DOHH2 (cell line): ENCODE measurements around the gene SLC19A1.

Experiments
- H3F3A ChIP-seq: fragments of 200-600 bp; sonication (generic), shearing (Covaris generic); 2 replicates; pipeline ENCODE4 v1.6.0; 2016; ENCODE audit warnings: antibody characterized with exemption, mild to moderate bottlenecking; ENCODE audit not compliant: control insufficient read depth, insufficient read depth
- H3K27ac ChIP-seq: fragments of 200-600 bp; sonication (generic); 2 replicates; pipeline ENCODE4 v1.5.1; 2014; ENCODE audit warnings: low read depth, mild to moderate bottlenecking, low read length, moderate library complexity
- H3K27me3 ChIP-seq: fragments of 200-600 bp; sonication (generic); 2 replicates; pipeline ENCODE4 v1.6.1; 2014; ENCODE audit warnings: mild to moderate bottlenecking, low read length, mixed read lengths; ENCODE audit not compliant: control insufficient read depth
- H3K36me3 ChIP-seq: fragments of 200-600 bp; sonication (generic); 2 replicates; pipeline ENCODE4 v1.6.1; 2014; ENCODE audit warnings: mild to moderate bottlenecking, low read length, moderate library complexity, mixed read lengths; ENCODE audit not compliant: control insufficient read depth
- H3K4me1 ChIP-seq: fragments of 200-600 bp; sonication (generic); 2 replicates; pipeline ENCODE4 v1.6.1; 2014; ENCODE audit warnings: mild to moderate bottlenecking, low read length, mixed read lengths; ENCODE audit not compliant: control insufficient read depth
- H3K4me2 ChIP-seq: fragments of 200-600 bp; sonication (generic); 2 replicates; pipeline ENCODE4 v1.6.0; 2014; ENCODE audit warnings: mild to moderate bottlenecking, low read length, moderate library complexity
- H3K4me3 ChIP-seq: fragments of 200-600 bp; sonication (generic); 2 replicates; pipeline ENCODE4 v1.5.1; 2014; ENCODE audit warnings: mild to moderate bottlenecking, low read length, mixed read lengths
- H3K79me2 ChIP-seq: fragments of 200-600 bp; sonication (generic); 2 replicates; pipeline ENCODE4 v1.6.1; 2014; ENCODE audit warnings: mild to moderate bottlenecking, low read length, mixed read lengths; ENCODE audit not compliant: control insufficient read depth
- H3K9me2 ChIP-seq: fragments of 200-600 bp; sonication (generic); replicated peaks from 2 replicates; pipeline ENCODE4 v1.6.1; 2014; ENCODE audit warnings: mild to moderate bottlenecking, low read length, mixed read lengths; ENCODE audit not compliant: control insufficient read depth
- H3K9me3 ChIP-seq: fragments of 200-600 bp; sonication (generic); 2 replicates; pipeline ENCODE4 v1.6.1; 2014; ENCODE audit warnings: antibody characterized with exemption, low read length, mixed read lengths; ENCODE audit not compliant: control insufficient read depth, insufficient read depth
- H4K20me1 ChIP-seq: fragments of 200-600 bp; sonication (generic); 2 replicates; pipeline ENCODE4 v1.6.0; 2014; ENCODE audit warnings: low read depth, mild to moderate bottlenecking, antibody characterized with exemption, low read length, moderate library complexity; ENCODE audit not compliant: control insufficient read depth, insufficient read depth
- CTCF ChIP-seq: fragments of 200-600 bp; sonication (generic); IDR thresholded peaks from one replicate; pipeline ENCODE4 v1.5.1; 2014; ENCODE audit warnings: antibody characterized with exemption, mild to moderate bottlenecking, low read depth, low read length; ENCODE audit not compliant: poor library complexity, severe bottlenecking
- EZH2phosphoT487 ChIP-seq: fragments of 200-600 bp; sonication (generic); IDR thresholded peaks from 2 replicates; pipeline ENCODE4 v1.6.1; 2017; ENCODE audit warnings: borderline replicate concordance, mild to moderate bottlenecking, antibody characterized with exemption, low read length, moderate library complexity, mixed read lengths

SLC19A1 gene

GRCh38 chr21:45479691-45480675 lies 62.3 kb downstream of the SLC19A1 start:
- H3K4me2 ChIP-seq = no peak overlapping the region
- H3K9me3 ChIP-seq = peaks cover 15% of the 10 kb centered on the region; the same call in 1 of the 2 replicates
- no peak overlapping the region for H3K4me3 ChIP-seq
- no peaks in the 10 kb centered on the region for H3K27me3 ChIP-seq
- TF ChIP-seq CTCF = no peak
- no peak for TF ChIP-seq EZH2phosphoT487
- no peaks in the 10 kb centered on the region for H4K20me1 ChIP-seq
- H3K36me3 ChIP-seq = no peaks in the 10 kb centered on the region
- H3K9me2 ChIP-seq = no peaks in the 10 kb centered on the region
- H3F3A ChIP-seq = no peaks in the 10 kb centered on the region
- H3K27ac ChIP-seq = no peak overlapping the region
- H3K4me1 ChIP-seq = peaks cover 3% of the 10 kb centered on the region; the same call in 1 of the 2 replicates
- H3K79me2 ChIP-seq = no peaks in the 10 kb centered on the region

DNA sequence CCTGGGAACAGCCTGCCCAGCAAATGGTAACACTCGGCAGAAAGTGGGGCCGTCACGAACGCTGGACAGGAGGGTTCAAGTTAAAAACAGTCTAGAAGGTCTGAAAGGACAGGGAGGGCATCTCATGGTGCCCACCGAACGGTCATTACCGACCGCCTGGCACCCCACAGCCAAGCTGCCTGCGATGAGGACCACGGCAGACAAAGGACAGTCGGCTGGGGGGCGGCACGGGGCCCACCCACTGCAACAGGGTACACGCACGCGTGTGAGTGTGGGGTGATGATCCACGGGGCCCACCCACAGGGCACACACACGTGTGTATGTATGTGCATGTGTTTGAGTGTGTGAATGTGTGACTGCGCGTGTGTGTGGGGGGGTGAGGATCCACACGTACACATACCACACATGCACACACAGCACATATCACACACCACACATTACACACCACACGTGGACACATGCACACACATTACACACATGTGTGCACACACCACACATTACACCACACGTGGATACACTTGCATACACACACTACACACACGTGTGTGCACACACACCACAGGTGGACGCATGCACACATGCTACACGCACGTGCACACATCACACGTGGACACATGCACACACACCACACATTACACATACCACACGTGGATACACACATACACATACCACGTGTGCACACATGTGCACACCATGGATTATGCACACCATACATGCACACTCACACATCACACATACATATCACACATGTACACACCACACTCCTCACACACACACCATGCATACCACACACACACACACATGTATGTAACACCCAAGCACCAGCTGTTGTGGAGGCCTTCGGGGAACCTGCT lies 63.2 kb downstream of the SLC19A1 start:
- H3K9me3 ChIP-seq = peaks cover 20% of the 10 kb centered on the region
- no peaks in the 10 kb centered on the region for H3K27me3 ChIP-seq
- H3K4me2 ChIP-seq = no peak overlapping the region; the same call in 1 of the 2 replicates
- no peaks in the 10 kb centered on the region for H3K79me2 ChIP-seq
- no peaks in the 10 kb centered on the region for H3F3A ChIP-seq
- H3K36me3 ChIP-seq = no peaks in the 10 kb centered on the region
- H3K27ac ChIP-seq = no peak overlapping the region
- H3K4me1 ChIP-seq = peaks cover 3% of the 10 kb centered on the region; the same call in 1 of the 2 replicates
- H3K4me3 ChIP-seq = no peak overlapping the region
- no peaks in the 10 kb centered on the region for H4K20me1 ChIP-seq
- TF ChIP-seq EZH2phosphoT487 = no peak
- no peak for TF ChIP-seq CTCF
- H3K9me2 ChIP-seq = no peaks in the 10 kb centered on the region

- no peak overlapping the region for H3K4me3 ChIP-seq
- H3F3A ChIP-seq = no peaks in the 10 kb centered on the region
- no peaks in the 10 kb centered on the region for H3K27me3 ChIP-seq
- no peaks in the 10 kb centered on the region for H3K79me2 ChIP-seq
- no peaks in the 10 kb centered on the region for H3K36me3 ChIP-seq
- TF ChIP-seq EZH2phosphoT487 (no peak), CTCF (peak; percentile 71)
- no peaks in the 10 kb centered on the region for H4K20me1 ChIP-seq
- no peak overlapping the region for H3K27ac ChIP-seq
- no peaks in the 10 kb centered on the region for H3K9me2 ChIP-seq
- peaks cover 3% of the 10 kb centered on the region; the same call in 1 of the 2 replicates for H3K4me1 ChIP-seq
- H3K9me3 ChIP-seq = peaks cover 20% of the 10 kb centered on the region
- H3K4me2 ChIP-seq = peak overlapping the region; percentile 46
Measured at GRCh38 chr21:45478115-45478801, 64.0 kb downstream of the SLC19A1 start.
